Natural killer cell (primary cell): ENCODE data around the gene DEPDC1B. TPM values are rescaled to one million over a fixed set of nuclear protein-coding genes. Genes with fewer than 3 reads are reported as not detected.

Source experiments
- ATAC-seq, 3 donors: fragments of 150-1000 bp in 2 of 3; fragments of 200-7000 bp in 1 of 3; cut with Tn5 transposase; 1 replicate in 1 of 3; 2 replicates in 2 of 3; pipeline ENCODE4 v1.10.0; 2021; ENCODE audit warnings: mild to moderate bottlenecking in 2 of 3, moderate library complexity in 2 of 3
- DNase-seq, 2 donors: peaks; one replicate each; pipeline versions ENCODE4 v3.0.0 to v3.0.0-alpha.2; 2013 to 2021; ENCODE audit warnings: mixed read lengths in 1 of 2
- H3K27ac ChIP-seq: one replicate; pipeline ENCODE4 v1.5.1; 2013; ENCODE audit warnings: mild to moderate bottlenecking, low read length
- H3K27me3 ChIP-seq: one replicate; pipeline ENCODE4 v1.6.1; 2013; ENCODE audit warnings: low read length; ENCODE audit not compliant: control insufficient read depth, insufficient read depth
- H3K36me3 ChIP-seq: one replicate; pipeline ENCODE4 v1.6.1; 2013; ENCODE audit warnings: low read length; ENCODE audit not compliant: control insufficient read depth, insufficient read depth
- H3K4me1 ChIP-seq: one replicate; pipeline ENCODE4 v1.6.1; 2013; ENCODE audit warnings: low read length; ENCODE audit not compliant: control insufficient read depth, insufficient read depth
- H3K4me3 ChIP-seq: one replicate; pipeline ENCODE4 v1.5.1; 2013; ENCODE audit warnings: low read length
- H3K9me3 ChIP-seq: one replicate; pipeline ENCODE4 v1.6.1; 2013; ENCODE audit warnings: low read length; ENCODE audit not compliant: control insufficient read depth, insufficient read depth
- H3K27ac Mint-ChIP-seq, 2 donors: one replicate each; pipeline ENCODE4 v1.8.0; 2022; ENCODE audit warnings: mild to moderate bottlenecking in 2 of 2, mixed read lengths in 2 of 2, moderate library complexity in 1 of 2
- H3K27me3 Mint-ChIP-seq, 2 donors: one replicate each; pipeline ENCODE4 v1.8.0; 2022; ENCODE audit warnings: low read depth in 2 of 2, mixed read lengths in 2 of 2
- H3K36me3 Mint-ChIP-seq: one replicate; pipeline ENCODE4 v1.8.0; 2022; ENCODE audit warnings: mixed read lengths
- H3K4me1 Mint-ChIP-seq, 2 donors: one replicate each; pipeline ENCODE4 v1.8.0; 2022; ENCODE audit warnings: mixed read lengths in 2 of 2
- H3K4me3 Mint-ChIP-seq: one replicate; pipeline ENCODE4 v1.8.0; 2022; ENCODE audit warnings: mild to moderate bottlenecking, moderate library complexity, mixed read lengths
- H3K9me3 Mint-ChIP-seq, 2 donors: one replicate each; pipeline ENCODE4 v1.8.0; 2022; ENCODE audit warnings: mixed read lengths in 2 of 2
- WGBS: methylation state at CpG from one replicate; pipeline ENCODE4 v1.1.7; 2013; ENCODE audit warnings: missing lambda C conversion rate; ENCODE audit not compliant: insufficient coverage; 5-methylcytosine and 5-hydroxymethylcytosine counted together
- intact Hi-C: fragments of 100-400 bp; cut with micrococcal nuclease; formaldehyde crosslinking; loops from one replicate; pipeline ENCODE4 v1.14.2; 2022
- total RNA-seq, 4 donors: library from RNA; stranded (reverse); fragments of 120-200 nt in 1 of 4; gene quantifications; one replicate each; pipeline versions ENCODE4 v1.2.3 to v1.2.4, GENCODE V29; 2013 to 2022
- TF ChIP-seq, protein P1 (sequence below): fragments of 200-600 bp; IDR thresholded peaks from one replicate; pipeline ENCODE4 v1.8.0; 2022; ENCODE audit warnings: antibody characterized with exemption

DEPDC1B gene
- total RNA-seq, 3 donors from 2014 or later (not counting 1 experiment from before 2014, with no cell fraction given), result 1.2 to 1.3 (median 1.2) TPM

DNA sequence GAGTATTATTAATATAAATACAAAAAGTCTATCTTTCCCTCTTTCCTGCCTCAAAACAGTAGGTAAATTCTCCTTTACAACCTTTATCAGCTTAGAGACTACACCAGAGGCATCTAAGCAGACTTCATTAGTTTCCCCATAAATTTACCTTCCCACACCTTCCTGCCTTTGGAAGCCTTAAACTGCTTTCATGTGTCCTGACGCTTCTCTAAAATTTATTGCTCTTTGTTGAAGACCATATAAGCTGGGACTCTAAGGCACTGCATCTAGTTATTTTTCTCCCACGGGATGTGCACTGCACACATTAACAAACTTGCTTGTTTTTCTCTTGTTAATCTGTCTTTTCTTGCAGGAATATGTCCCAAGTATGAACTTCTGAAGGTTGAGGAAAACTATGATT, 51.8 kb downstream of the DEPDC1B start:
- no peaks in the 10 kb centered on the region for H3K36me3 ChIP-seq
- Mint-ChIP-seq H3K27ac (no peak overlapping the region), H3K36me3 (no peaks in the 10 kb centered on the region), H3K4me3 (no peak overlapping the region), H3K9me3 (no peaks in the 10 kb centered on the region), H3K27me3 (no peaks in the 10 kb centered on the region), H3K4me1 (no peaks in the 10 kb centered on the region)
- no peaks in the 10 kb centered on the region for H3K9me3 ChIP-seq
- DNase-seq (no peak), ATAC-seq (no peak)
- TF ChIP-seq, protein P1, sequence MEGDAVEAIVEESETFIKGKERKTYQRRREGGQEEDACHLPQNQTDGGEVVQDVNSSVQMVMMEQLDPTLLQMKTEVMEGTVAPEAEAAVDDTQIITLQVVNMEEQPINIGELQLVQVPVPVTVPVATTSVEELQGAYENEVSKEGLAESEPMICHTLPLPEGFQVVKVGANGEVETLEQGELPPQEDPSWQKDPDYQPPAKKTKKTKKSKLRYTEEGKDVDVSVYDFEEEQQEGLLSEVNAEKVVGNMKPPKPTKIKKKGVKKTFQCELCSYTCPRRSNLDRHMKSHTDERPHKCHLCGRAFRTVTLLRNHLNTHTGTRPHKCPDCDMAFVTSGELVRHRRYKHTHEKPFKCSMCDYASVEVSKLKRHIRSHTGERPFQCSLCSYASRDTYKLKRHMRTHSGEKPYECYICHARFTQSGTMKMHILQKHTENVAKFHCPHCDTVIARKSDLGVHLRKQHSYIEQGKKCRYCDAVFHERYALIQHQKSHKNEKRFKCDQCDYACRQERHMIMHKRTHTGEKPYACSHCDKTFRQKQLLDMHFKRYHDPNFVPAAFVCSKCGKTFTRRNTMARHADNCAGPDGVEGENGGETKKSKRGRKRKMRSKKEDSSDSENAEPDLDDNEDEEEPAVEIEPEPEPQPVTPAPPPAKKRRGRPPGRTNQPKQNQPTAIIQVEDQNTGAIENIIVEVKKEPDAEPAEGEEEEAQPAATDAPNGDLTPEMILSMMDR, result no peak
- intact Hi-C loops, result no loop called here
- no peaks in the 10 kb centered on the region for H3K27me3 ChIP-seq
- H3K4me1 ChIP-seq, result no peaks in the 10 kb centered on the region
- no peak overlapping the region for H3K27ac ChIP-seq
- WGBS, result 64% methylated on average over 2 of the region's 2 CpGs
- H3K4me3 ChIP-seq, result no peak overlapping the region

DNA sequence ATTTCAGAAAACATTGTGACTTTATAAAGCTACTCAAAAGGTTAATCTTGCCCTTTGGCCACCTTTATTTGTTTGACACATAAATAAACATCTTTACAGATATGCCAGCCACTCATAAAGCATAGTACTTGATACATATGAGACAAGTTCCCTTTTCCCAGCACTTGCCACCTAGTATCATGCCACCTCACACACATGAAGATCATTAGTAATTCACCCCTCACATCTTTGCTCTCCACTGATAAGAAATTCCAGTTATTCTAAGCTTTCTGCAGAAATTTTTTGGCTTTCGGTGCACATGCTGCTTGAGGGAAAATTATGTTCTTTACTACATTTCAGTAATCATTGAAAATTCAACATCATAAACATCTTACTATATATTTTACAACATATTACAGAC, 59.1 kb downstream of the DEPDC1B start:
- intact Hi-C loops, result no loop called here
- Histone ChIP-seq H3K27me3 (no peaks in the 10 kb centered on the region), H3K36me3 (no peaks in the 10 kb centered on the region), H3K4me1 (no peaks in the 10 kb centered on the region), H3K4me3 (no peak overlapping the region), H3K9me3 (no peaks in the 10 kb centered on the region), H3K27ac (no peak overlapping the region)
- no peaks in the 10 kb centered on the region for H3K27me3 Mint-ChIP-seq
- no peaks in the 10 kb centered on the region for H3K9me3 Mint-ChIP-seq
- no peak overlapping the region for H3K27ac Mint-ChIP-seq
- DNase-seq (no peak), ATAC-seq (no peak)
- no peaks in the 10 kb centered on the region for H3K36me3 Mint-ChIP-seq
- no peaks in the 10 kb centered on the region for H3K4me1 Mint-ChIP-seq
- TF ChIP-seq, protein P1, result no peak
- no peak overlapping the region for H3K4me3 Mint-ChIP-seq
- WGBS, result 100% methylated on average over 1 of the region's 1 CpG

DNA sequence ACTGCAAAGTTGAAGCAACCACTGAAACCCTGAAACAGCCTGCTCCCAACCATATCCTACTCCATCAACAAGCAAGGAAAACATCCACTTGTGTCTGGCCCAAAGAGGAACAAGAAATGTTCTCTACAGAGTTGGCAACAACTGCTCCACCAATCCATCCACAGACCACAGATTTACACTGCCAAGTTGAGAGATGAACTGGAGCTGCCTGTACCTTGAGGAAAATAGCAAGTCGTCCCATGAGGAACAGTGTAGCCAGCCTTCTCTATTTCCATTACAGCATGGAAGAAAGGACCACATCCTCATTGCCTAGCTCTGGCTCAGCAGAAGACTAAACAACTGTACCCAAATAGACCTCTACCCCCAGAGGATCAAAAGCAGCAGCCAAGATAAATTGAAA, 60.4 kb downstream of the DEPDC1B start:
- Histone ChIP-seq H3K27ac (no peak overlapping the region), H3K9me3 (no peaks in the 10 kb centered on the region), H3K36me3 (no peaks in the 10 kb centered on the region), H3K4me1 (no peaks in the 10 kb centered on the region), H3K4me3 (no peak overlapping the region), H3K27me3 (no peaks in the 10 kb centered on the region)
- Mint-ChIP-seq H3K36me3 (no peaks in the 10 kb centered on the region), H3K27ac (no peak overlapping the region), H3K4me1 (no peaks in the 10 kb centered on the region), H3K27me3 (no peaks in the 10 kb centered on the region), H3K4me3 (no peak overlapping the region), H3K9me3 (no peaks in the 10 kb centered on the region)
- TF ChIP-seq, protein P1, result no peak
- intact Hi-C loops, result no loop called here
- ATAC-seq (no peak), DNase-seq (no peak)
- 75% methylated on average over 1 of the region's 1 CpG for WGBS

DNA sequence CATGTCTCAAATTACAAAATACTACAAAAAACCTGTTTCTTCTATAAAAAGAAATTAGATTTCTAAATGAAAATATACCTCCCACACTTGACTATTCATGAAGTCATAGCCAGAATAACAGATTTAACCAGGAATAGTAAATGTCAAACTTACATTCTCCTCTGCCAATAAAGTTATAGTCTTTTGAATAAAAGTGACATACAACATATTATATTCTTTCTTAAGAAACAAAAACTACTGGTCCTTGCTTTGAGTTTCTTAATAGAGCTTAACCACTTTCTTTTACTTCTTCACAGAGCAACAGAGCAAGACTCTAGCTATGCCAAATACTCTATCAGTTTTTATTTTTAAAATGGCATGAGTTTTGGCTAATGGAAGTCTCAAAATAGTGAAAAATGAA, 61.7 kb downstream of the DEPDC1B start:
- H3K36me3 Mint-ChIP-seq, result no peaks in the 10 kb centered on the region
- H3K36me3 ChIP-seq, result no peaks in the 10 kb centered on the region
- no peaks in the 10 kb centered on the region for H3K27me3 ChIP-seq
- TF ChIP-seq, protein P1, result no peak
- H3K4me1 Mint-ChIP-seq, result peaks cover 8% of the 10 kb centered on the region in 2 donors
- no peaks in the 10 kb centered on the region for H3K27me3 Mint-ChIP-seq
- H3K27ac ChIP-seq, result no peak overlapping the region
- H3K4me3 Mint-ChIP-seq, result no peak overlapping the region
- no peaks in the 10 kb centered on the region for H3K9me3 Mint-ChIP-seq
- no peaks in the 10 kb centered on the region for H3K9me3 ChIP-seq
- intact Hi-C loops, result no loop called here
- no peak for ATAC-seq
- H3K27ac Mint-ChIP-seq, result no peak overlapping the region
- no peak overlapping the region for H3K4me3 ChIP-seq
- no peak for DNase-seq
- no peaks in the 10 kb centered on the region for H3K4me1 ChIP-seq
